Liver (tissue), 9 donors: ENCODE measurements around the gene MACROD1. TPM values are rescaled to one million over a fixed set of nuclear protein-coding genes. Genes with fewer than 3 reads are reported as not detected.

ENCODE experiments used
- DNase-seq: peaks from one replicate; pipeline ENCODE4 v3.0.0-alpha.2; 2017; ENCODE audit warnings: low spot score
- H3K27ac ChIP-seq, 2 donors: one replicate each; pipeline ENCODE4 v1.7.0; 2013; ENCODE audit warnings: inconsistent platforms in 2 of 2, low read length in 2 of 2, control low read depth in 1 of 2, low read depth in 1 of 2, mild to moderate bottlenecking in 1 of 2
- H3K27me3 ChIP-seq, 4 donors: one replicate each; pipeline versions ENCODE4 v1.6.1 to v1.7.0; 2013; ENCODE audit warnings: low read length in 3 of 4, inconsistent platforms in 1 of 4, mild to moderate bottlenecking in 1 of 4, moderate library complexity in 1 of 4; ENCODE audit not compliant: control insufficient read depth in 4 of 4, insufficient read depth in 4 of 4
- H3K36me3 ChIP-seq, 4 donors: one replicate each; pipeline versions ENCODE4 v1.6.1 to v1.7.0; 2013; ENCODE audit warnings: low read length in 3 of 4, mild to moderate bottlenecking in 3 of 4, low read depth in 1 of 4, moderate library complexity in 1 of 4; ENCODE audit not compliant: control insufficient read depth in 4 of 4, insufficient read depth in 3 of 4
- H3K4me1 ChIP-seq, 4 donors: one replicate each; pipeline versions ENCODE4 v1.6.1 to v1.7.0; 2013; ENCODE audit warnings: low read length in 3 of 4, mild to moderate bottlenecking in 3 of 4, moderate library complexity in 1 of 4; ENCODE audit not compliant: control insufficient read depth in 4 of 4, insufficient read depth in 4 of 4
- H3K4me3 ChIP-seq, 3 donors: one replicate each; pipeline versions ENCODE4 v1.6.1 to v1.7.0; 2013; ENCODE audit warnings: low read length in 3 of 3, control low read depth in 1 of 3, low read depth in 1 of 3, mild to moderate bottlenecking in 1 of 3
- H3K9ac ChIP-seq, 2 donors: one replicate each; pipeline ENCODE4 v1.7.0; 2013; ENCODE audit warnings: low read length in 2 of 2, mild to moderate bottlenecking in 2 of 2, moderate library complexity in 2 of 2, control low read depth in 1 of 2, low read depth in 1 of 2
- H3K9me3 ChIP-seq, 4 donors: one replicate each; pipeline versions ENCODE4 v1.6.1 to v1.7.0; 2013; ENCODE audit warnings: low read length in 3 of 4; ENCODE audit not compliant: control insufficient read depth in 4 of 4
- EGR1 ChIP-seq, 2 donors: IDR thresholded peaks; 2 replicates each; pipeline ENCODE4 v1.6.1; 2016 to 2018; ENCODE audit warnings: antibody characterized with exemption in 2 of 2, low read depth in 2 of 2
- FOXA1 ChIP-seq: IDR thresholded peaks from 2 replicates; pipeline ENCODE4 v1.6.1; 2016; ENCODE audit warnings: antibody characterized with exemption
- FOXA2 ChIP-seq: IDR thresholded peaks from 2 replicates; pipeline ENCODE4 v1.6.1; 2016; ENCODE audit warnings: antibody characterized with exemption
- HNF4A ChIP-seq, 2 donors: conservative IDR thresholded peaks; 2 replicates each; pipeline ENCODE4 v1.6.1; 2016; ENCODE audit warnings: antibody characterized with exemption in 2 of 2, mild to moderate bottlenecking in 2 of 2
- HNF4G ChIP-seq: IDR thresholded peaks from 2 replicates; pipeline ENCODE4 v1.6.1; 2016; ENCODE audit warnings: antibody characterized with exemption
- JUND ChIP-seq, 2 donors: IDR thresholded peaks; 2 replicates each; pipeline ENCODE4 v1.6.1; 2016; ENCODE audit warnings: antibody characterized with exemption in 2 of 2
- NR2F2 ChIP-seq: IDR thresholded peaks from 2 replicates; pipeline ENCODE4 v1.6.1; 2016; ENCODE audit warnings: antibody characterized with exemption
- RAD21 ChIP-seq, 2 donors: IDR thresholded peaks; 2 replicates each; pipeline ENCODE4 v1.6.1; 2016; ENCODE audit warnings: antibody characterized with exemption in 2 of 2, mild to moderate bottlenecking in 2 of 2
- REST ChIP-seq: IDR thresholded peaks from 2 replicates; pipeline ENCODE4 v1.6.1; 2016; ENCODE audit warnings: antibody characterized with exemption, mild to moderate bottlenecking
- RXRA ChIP-seq, 2 donors: IDR thresholded peaks; 2 replicates each; pipeline ENCODE4 v1.6.1; 2017 to 2018; ENCODE audit warnings: antibody characterized with exemption in 2 of 2, mild to moderate bottlenecking in 1 of 2
- TAF1 ChIP-seq: conservative IDR thresholded peaks from 2 replicates; pipeline ENCODE4 v1.6.1; 2016; ENCODE audit warnings: antibody characterized with exemption, mild to moderate bottlenecking
- WGBS: extraction: QIAGEN DNeasy Blood & Tissue Kit; methylation state at CpG from one replicate; pipeline ENCODE4 v1.1.7; 2013; 5-methylcytosine and 5-hydroxymethylcytosine counted together
- polyA plus RNA-seq, 2 donors: library from polyadenylated mRNA; stranded (reverse) in 1 of 2; unstranded in 1 of 2; fragments of 200-250 nt in 1 of 2; fragments of >200 nt in 1 of 2; fragmentation: Nextera tagmentation in 1 of 2; extraction: Ambion mirVana in 1 of 2; gene quantifications; one replicate each; pipeline versions ENCODE4 v1.2.1 to v1.2.3, GENCODE V29; 2013 to 2015
- total RNA-seq, 2 donors: library from RNA; depleted of rRNA; stranded (reverse); fragments of >200 nt; gene quantifications; one replicate each; pipeline ENCODE4 v1.2.3, GENCODE V29; 2014
- TF ChIP-seq, protein P1 (sequence below): IDR thresholded peaks from 2 replicates; pipeline ENCODE4 v1.6.1; 2016; ENCODE audit warnings: antibody characterized with exemption
- donor health status: healthy.
- donor health status: healthy.
- donor health status: healthy.
- donor health status: healthy.
- donor health status: healthy.

Gene MACROD1
- total and polyA plus RNA-seq, 4 donors, result 8.9 to 25.9 (median 13.1) TPM

DNA sequence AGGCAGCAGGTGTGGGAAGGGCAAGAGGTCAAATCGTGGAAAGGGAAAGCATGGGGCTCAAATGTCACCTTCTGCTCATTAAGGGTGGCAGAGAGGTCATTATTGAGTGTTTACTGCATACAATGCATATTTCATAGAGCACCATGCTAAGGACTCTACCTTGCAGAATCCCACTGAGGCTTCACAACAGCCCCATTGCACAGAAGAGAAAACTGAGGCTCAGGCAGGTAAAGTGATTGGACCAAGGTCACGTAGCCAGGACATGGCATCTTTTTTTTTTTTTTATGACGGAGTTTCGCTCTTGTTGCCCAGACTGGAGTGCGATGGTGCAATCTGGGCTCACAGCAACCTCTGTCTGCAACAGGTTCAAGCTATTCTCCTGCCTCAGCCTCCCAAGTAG, 122.4 kb downstream of the MACROD1 start (continued):
- no peak for TF ChIP-seq HNF4G
- TF ChIP-seq, protein P1, sequence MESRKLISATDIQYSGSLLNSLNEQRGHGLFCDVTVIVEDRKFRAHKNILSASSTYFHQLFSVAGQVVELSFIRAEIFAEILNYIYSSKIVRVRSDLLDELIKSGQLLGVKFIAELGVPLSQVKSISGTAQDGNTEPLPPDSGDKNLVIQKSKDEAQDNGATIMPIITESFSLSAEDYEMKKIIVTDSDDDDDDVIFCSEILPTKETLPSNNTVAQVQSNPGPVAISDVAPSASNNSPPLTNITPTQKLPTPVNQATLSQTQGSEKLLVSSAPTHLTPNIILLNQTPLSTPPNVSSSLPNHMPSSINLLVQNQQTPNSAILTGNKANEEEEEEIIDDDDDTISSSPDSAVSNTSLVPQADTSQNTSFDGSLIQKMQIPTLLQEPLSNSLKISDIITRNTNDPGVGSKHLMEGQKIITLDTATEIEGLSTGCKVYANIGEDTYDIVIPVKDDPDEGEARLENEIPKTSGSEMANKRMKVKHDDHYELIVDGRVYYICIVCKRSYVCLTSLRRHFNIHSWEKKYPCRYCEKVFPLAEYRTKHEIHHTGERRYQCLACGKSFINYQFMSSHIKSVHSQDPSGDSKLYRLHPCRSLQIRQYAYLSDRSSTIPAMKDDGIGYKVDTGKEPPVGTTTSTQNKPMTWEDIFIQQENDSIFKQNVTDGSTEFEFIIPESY, result no peak
- TF ChIP-seq NR2F2, result no peak
- TF ChIP-seq HNF4A (conservative IDR thresholded peaks at IDR 0.05), result no peak
- no peak for TF ChIP-seq RXRA (IDR thresholded peaks at IDR 0.05)
- TF ChIP-seq EGR1 (IDR thresholded peaks at IDR 0.05; ENCODE audit: low read depth in 2 of 2), result no peak
- no peak for TF ChIP-seq RAD21 (IDR thresholded peaks at IDR 0.05)
- TF ChIP-seq FOXA1, result no peak
- TF ChIP-seq FOXA2, result no peak

- H3K4me1 ChIP-seq, result peaks cover 0 to 6% (median under 1%) of the 10 kb centered on the region in 4 donors
- H3K27me3 ChIP-seq, result peaks cover 0 to 3% (median 0%) of the 10 kb centered on the region in 4 donors
- H3K9ac ChIP-seq, result no peak overlapping the region
- TF ChIP-seq FOXA2, result no peak
- TF ChIP-seq TAF1, result no peak
- no peak for TF ChIP-seq NR2F2
- TF ChIP-seq FOXA1, result no peak
- no peak for TF ChIP-seq HNF4A (conservative IDR thresholded peaks at IDR 0.05)
- no peak for TF ChIP-seq RXRA (IDR thresholded peaks at IDR 0.05)
- no peak for TF ChIP-seq JUND (IDR thresholded peaks at IDR 0.05)
- 85% methylated on average over 4 of the region's 4 CpGs for WGBS
- no peaks in the 10 kb centered on the region for H3K36me3 ChIP-seq
- DNase-seq, result no peak
- H3K27ac ChIP-seq, result no peak overlapping the region
- H3K9me3 ChIP-seq, result no peaks in the 10 kb centered on the region
- H3K4me3 ChIP-seq, result no peak overlapping the region
Measured at GRCh38 chr11:64042301-64042700, 123.6 kb downstream of the MACROD1 start.

GRCh38 chr11:64041846-64042245, 124.1 kb downstream of the MACROD1 start:
- Histone ChIP-seq H3K27ac (no peak overlapping the region), H3K4me1 (peaks cover 0 to 8% (median 3%) of the 10 kb centered on the region in 4 donors), H3K36me3 (no peaks in the 10 kb centered on the region), H3K9me3 (no peaks in the 10 kb centered on the region), H3K4me3 (no peak overlapping the region), H3K27me3 (peaks cover 0 to 3% (median 0%) of the 10 kb centered on the region in 4 donors), H3K9ac (no peak overlapping the region)
- 94% methylated on average over 9 of the region's 9 CpGs for WGBS
- TF ChIP-seq RAD21 (IDR thresholded peaks at IDR 0.05) (no peak), TAF1 (no peak), FOXA1 (no peak), REST (no peak)
- DNase-seq, result no peak
